GM10266 (cell line): ENCODE measurements around the gene MFF.

Experiments used
- DNase-seq: peaks from one replicate; pipeline ENCODE4 v3.0.0; 2012; ENCODE audit errors: extremely low spot score
- TF ChIP-seq, protein P1 (sequence below): IDR thresholded peaks from 2 replicates; pipeline ENCODE4 v1.5.1; 2012; ENCODE audit warnings: mild to moderate bottlenecking, low read depth; ENCODE audit not compliant: control insufficient read depth, insufficient read depth; ENCODE audit errors: missing control alignments

The MFF gene

DNA sequence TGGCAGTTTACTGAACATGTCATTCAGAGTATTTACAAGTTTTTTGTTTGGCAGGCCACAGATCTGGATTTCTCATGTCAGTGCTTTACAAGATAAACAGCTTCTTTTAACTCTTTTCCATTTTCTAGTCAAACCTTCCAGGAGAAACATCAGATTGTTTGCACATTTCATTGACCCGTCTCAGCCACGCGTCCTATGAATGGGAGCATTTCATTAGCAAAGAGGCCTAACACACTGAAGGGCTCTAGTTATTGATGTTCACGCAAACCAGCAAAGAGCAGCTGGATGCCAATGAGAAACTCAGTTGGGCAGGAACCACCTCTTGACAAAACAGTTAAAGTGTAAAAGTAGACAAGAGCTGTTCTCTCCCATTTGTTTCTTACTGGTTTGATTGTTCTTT is 29.2 kb upstream of the MFF start:
- TF ChIP-seq, protein P1, sequence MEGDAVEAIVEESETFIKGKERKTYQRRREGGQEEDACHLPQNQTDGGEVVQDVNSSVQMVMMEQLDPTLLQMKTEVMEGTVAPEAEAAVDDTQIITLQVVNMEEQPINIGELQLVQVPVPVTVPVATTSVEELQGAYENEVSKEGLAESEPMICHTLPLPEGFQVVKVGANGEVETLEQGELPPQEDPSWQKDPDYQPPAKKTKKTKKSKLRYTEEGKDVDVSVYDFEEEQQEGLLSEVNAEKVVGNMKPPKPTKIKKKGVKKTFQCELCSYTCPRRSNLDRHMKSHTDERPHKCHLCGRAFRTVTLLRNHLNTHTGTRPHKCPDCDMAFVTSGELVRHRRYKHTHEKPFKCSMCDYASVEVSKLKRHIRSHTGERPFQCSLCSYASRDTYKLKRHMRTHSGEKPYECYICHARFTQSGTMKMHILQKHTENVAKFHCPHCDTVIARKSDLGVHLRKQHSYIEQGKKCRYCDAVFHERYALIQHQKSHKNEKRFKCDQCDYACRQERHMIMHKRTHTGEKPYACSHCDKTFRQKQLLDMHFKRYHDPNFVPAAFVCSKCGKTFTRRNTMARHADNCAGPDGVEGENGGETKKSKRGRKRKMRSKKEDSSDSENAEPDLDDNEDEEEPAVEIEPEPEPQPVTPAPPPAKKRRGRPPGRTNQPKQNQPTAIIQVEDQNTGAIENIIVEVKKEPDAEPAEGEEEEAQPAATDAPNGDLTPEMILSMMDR: no peak

GRCh38 chr2:227296671-227297405 is 28.2 kb upstream of the MFF start:
- no peak for DNase-seq
- TF ChIP-seq, protein P1: no peak

More for the DNA sequence above, 29.2 kb upstream of the MFF start:
- no peak for DNase-seq

- DNase-seq: no peak
- TF ChIP-seq, protein P1: no peak
Measured at GRCh38 chr2:227301523-227301922, 23.5 kb upstream of the MFF start.

- TF ChIP-seq, protein P1: no peak
- no peak for DNase-seq
Measured at GRCh38 chr2:227308784-227309183, 16.3 kb upstream of the MFF start.

- DNase-seq: no peak
- TF ChIP-seq, protein P1: no peak
Measured at GRCh38 chr2:227310756-227311110, 14.3 kb upstream of the MFF start.

DNA sequence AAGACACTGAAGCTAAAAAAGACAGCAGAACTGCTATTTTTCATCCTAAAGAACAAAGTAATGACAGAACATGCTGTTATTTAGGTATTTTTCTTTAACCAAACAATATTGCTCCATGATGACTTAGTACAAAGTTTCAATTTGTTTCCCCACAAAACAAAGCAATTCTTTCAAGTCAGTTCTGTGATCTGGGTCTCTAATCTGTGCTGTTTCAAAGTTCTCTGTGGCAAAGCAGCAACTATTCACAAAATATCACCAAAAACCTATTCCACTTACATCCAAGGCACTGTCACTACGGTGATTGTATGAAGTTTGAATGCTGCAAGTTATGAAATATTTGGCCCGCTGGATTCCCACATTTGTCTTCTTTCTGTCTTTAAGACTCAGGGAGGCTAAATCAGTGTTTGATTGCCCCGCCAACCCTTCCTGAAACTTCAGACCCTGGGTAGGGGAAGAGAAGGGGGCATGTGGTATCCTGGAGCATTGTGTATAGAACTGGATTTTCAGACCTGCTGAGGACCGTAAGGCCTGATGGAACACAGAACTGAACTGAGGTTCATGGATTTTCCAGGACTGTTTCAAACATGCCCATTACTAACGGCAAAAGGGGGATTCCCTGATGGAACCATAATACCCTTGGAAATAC is 13.1 kb upstream of the MFF start:
- no peak for DNase-seq
- TF ChIP-seq, protein P1: no peak

GRCh38 chr2:227312579-227312978 is 12.5 kb upstream of the MFF start:
- TF ChIP-seq, protein P1: no peak
- no peak for DNase-seq
